HG03108 (cell line): Measurements from ENCODE around the gene GTPBP3.

Experiments used
- ATAC-seq: cut with Tn5 transposase; IDR thresholded peaks from one replicate; pipeline ENCODE4 v1.9.1; 2021; ENCODE audit warnings: moderate library complexity; ENCODE audit not compliant: unreplicated experiment

GTPBP3 gene

DNA sequence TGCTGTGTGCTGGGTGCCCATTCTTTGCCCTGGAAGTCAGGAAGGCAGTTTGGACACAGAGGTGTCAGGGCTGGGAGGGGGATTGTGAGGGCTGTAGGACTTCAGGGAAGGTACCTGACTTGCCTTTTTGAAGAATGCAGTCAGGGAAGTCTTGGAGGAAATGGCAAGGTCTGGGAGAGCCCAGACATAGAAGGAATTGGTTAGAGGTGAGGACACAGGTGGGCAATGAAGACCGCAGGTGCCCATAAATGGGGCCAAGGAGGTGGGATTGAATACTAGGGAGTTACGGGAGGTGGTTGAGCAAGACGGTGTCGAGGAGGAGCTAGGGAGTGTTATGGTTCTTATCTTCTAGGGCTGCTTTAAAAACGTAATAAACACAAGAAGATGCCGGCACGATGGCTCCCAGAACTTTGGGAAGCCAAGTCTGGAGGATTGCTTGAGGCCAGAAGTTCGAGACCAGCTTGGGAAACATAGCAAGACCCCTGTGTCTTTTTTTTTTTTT lies 29.4 kb upstream of the GTPBP3 start:
- no peak for ATAC-seq

DNA sequence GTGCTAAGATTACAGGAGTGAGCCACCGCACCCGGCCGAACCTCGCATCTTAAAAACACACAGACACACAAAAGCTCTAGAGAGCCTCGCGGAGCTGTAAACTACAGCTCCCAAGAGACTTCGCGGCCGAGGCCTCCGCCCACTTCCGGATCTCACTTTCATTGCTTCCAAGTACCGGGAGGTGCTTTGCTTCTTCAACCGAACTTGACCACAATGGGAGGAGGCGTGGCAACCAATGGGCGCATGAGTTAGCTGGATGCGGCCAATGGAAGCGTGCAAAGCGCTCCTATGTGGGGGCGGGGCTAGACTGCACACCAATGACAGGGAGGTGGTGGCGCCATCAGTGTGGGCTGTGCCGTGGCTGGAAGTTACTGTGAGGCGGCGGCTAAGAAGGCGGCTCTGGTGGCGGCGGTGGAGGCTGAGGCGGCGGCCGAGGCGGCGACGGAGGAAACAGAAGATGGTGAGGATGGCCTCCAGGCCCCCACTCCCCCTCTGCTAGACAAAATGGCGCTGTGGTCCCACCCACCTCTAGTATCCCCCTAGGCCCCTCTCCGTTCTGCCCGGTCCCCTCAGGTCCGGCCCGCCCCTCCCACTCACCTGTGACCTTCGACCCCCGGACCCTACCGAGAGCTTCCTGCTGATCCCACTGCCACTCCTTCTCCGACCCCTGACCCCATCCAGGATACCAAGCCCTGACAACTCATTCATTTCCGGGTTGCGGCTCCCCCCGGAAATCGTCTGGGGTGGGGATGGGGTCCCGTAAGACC lies 28.0 kb upstream of the GTPBP3 start, which contains the start of gene DDA1:
Gene DDA1 (plus strand): TSS at position 366 of the 767 bp plus-strand sequence. CDS start 92 bp downstream, at position 458.
- peak; percentile 45 for ATAC-seq

DNA sequence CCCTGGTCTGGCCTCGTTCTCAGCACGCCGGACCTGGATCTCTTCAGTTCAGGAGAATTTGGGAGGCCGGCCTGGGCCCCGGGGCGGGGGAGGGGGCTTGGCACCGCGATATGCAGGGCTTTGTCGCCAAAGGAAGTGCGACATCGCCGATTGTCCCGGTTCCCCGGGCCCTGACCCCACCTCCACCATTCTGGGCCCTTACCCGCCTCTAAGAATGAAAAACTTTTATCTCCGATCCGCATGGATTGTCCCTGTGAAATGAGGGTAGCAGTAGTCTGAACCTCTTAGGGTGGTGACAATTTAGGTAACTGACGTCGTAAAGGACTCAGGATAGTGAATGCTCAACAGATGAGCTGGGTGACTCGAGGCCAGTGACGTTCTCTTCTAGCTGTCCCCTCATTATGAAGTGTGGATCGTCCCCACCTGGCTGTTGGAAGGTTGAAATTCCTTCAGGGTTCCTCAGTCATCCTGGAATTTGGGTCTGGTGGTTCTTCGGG lies 27.3 kb upstream of the GTPBP3 start:
- ATAC-seq = no peak

DNA sequence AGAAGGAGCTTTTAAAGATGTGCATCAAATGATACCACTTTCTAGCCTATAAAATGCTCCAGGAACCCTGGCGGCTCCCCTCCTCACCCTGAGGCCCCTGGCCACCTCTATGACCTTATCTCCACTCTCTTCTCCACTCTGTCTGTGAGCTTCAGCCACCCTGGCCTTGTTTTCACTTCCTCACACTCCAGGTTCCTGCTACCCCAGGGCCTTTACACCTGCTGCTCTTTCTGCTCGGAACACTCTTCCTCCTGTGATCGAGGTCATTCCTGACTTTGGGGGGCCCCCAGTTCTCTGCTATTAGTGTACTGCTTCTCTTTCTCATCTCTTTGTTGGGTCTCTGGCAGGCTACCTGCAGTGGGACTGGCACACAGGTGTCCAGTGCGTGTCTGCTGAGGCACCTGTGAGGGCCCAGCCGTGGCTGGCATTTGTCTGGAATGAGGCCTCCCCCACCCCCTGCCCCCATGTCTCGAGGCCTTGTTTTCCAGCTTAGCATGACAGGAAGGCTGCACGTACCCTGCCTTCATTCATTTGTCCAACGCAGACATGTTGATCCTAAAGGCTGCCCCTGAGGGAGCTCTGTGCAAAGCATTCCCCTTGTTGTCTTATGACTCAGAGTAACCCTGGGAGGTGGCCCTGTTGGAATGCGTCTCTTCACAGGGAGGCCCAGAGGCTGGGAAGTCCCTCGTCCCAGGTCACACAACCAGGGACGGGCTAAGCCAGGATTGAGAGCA lies 25.7 kb upstream of the GTPBP3 start:
- no peak for ATAC-seq

DNA sequence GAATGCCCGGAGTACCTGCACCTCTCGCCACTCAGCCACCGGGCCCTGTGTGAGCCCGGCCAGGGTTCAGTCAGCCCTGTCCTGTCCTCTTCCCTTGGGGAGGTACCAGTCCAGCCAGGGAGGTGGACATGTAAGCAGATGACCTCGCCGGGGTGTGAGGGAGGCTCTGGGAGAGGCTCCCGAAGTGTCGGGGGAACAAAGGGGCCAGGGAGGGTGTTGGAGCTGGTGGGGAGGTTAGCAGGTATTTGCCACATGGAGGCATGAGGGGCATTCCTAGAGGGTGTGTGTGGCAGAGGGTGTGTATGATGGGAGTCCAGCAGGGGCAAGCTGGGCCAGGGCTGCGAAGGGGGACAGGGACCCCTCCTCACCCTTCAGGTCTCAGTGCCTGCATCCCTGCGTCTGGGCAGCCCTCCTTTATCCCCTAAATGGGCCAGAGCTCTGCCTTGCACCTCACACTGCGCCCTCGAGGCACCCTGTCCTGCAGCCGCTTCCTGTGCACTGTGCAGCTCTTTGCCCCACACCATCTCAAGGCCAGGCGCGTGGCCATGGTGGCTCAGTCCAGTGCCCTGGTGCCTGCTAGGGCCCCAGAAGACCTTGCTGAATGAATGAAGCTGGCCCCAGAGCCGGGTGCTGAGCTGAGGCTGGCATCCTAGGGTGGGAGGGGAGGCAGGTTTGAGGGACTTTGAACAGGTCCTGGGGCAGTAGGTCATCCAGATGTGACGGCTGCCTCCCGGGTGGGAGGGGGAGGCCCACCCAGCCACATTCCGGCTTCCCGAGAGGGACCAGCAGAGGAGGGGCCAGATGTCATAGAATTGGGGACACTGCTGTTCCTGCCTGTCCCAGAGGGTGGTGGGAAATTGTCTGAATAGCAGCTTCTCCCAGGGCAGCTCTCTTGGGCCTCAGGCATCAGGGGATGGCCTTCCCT lies 24.9 kb upstream of the GTPBP3 start:
- no peak for ATAC-seq

DNA sequence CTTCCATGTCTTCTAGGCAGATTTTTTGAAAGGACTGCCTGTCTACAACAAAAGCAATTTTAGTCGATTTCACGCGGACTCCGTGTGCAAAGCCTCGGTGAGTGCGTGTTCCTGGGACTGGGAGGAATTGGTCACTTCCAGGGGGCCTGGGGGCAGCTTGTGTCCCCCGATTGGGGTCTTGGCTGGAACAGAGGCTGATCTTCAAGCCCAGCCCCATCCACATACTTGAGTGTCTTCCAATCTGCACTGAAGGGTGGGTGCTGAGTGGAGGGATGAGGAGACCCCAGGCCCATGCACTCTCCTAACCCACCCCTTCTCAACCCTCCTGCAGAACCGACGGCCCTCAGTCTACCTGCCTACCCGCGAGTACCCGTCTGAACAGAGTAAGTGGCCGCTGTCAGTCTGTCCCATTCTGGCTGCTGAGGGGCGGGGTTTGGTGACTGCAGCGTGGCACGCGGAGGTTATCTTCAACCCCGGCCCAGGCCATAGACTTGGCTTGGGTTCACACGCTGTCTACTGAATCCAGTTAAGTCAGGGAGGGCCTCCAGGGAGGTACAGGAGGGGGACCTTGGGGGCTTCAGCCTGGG lies 23.3 kb upstream of the GTPBP3 start:
- ATAC-seq = no peak

DNA sequence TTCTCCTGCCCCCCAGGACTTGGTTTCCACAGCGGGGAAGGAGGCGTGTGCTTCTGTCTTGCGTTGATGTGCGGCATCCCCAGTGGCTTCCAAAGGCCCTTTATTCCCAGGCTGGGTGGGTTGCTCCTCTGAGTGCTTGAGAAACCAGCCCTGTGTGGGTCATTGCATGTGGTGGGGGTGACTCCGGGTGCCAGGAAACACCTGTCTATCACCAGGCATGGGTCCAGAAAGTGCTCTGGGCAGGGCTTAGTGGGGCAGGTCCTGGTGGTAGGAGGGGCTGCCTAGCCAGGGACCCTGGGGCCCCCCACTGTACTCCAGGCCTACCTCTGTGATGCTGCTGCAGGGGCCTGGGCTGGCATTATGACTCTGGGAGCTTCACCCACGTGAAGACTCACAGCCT lies 18.4 kb upstream of the GTPBP3 start:
- no peak for ATAC-seq

DNA sequence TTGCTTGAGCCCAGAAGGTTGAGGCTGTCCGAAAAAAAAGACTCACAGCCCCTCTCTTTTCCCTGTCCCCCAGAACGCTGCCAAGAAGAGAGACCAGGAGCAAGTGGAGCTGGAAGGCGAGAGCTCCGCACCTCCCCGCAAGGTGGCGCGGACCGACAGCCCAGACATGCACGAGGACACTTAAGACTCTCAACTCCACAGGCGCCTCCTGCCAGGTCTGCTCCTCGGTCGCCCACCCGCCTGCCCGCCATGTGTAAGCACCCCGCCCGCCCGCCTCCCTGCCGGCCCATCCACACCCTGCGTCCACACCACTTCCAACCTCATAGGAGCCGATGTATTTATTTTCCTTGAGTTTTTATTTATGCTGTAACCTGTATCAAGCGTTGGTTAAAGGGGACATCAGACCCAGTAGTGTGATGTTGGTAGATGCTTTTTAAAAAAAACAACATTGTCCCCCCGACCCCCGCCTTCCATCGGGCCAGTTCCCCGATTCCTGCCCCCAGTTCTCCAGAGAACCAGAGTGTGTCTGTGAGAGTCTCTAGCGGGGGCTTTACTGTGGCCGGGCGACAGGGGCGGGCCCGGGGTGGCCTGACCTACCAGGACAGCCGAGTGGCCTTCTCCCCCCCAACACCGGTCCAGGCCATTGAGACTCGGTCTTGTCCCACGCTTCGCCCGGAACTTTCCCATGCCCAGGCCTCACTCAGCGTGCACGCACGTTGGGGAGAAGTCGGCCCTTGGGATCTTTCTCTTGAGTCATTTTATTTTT lies 17.7 kb upstream of the GTPBP3 start:
- ATAC-seq = no peak

DNA sequence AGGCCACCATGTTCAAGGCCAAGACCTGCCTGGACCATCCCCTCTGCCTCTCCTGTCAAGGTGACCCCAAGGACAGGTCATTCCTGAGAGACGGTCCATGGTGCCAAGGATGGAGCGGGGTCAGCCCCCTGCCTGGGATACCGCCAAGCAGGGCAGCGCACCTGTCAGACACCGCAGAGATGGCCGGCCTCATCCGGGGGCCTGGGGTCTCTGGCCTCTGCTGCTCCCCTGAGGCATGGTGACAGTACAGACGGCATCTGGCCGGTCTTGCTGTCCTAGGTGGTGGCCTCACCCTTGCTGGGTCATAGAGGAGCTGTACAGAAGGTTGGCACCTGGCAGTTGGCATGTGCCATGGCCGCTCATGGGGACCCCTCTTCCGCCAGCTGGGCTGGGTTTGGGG lies 16.9 kb upstream of the GTPBP3 start:
- no peak for ATAC-seq

DNA sequence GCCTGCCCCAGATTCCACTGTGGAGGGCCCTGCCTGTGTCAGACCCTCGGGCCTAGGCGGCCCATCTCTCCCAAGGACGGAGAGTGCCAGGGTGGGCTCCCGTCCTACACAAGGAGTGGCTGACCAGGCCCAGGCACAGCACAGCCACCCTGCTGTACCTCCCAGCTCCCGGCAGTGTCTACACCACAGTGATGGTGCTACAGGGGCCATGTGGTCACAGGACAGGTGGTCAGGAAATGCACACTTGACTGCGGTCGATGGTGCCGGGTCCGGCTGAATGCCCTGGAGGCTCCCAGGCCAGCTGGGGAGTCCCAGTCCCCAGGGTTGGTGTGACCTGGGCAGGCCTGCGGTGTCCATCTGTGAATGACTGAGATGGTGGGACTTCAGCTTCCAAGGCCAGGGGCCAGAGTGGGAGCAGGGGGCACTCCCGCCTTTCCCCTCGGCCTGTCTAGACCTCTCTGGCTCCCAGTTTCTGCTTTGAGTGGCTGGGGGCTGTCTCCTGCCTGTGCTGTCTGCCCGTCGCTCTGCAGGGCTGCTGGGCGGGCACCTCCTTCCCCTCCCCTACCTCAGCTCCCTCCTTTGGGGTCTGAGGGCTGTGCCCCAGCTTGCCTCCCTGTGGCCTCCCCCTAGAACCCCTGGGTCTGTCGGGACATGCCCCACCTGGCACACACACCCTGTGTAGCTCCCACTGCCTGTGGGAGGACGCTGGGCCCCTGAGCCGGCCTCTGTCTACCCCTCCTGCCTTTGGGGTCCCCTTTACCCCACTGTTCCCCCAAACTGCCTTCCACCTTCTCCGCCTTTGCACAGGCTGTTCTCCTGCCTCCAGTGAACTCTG lies 15.5 kb upstream of the GTPBP3 start:
- ATAC-seq = no peak

DNA sequence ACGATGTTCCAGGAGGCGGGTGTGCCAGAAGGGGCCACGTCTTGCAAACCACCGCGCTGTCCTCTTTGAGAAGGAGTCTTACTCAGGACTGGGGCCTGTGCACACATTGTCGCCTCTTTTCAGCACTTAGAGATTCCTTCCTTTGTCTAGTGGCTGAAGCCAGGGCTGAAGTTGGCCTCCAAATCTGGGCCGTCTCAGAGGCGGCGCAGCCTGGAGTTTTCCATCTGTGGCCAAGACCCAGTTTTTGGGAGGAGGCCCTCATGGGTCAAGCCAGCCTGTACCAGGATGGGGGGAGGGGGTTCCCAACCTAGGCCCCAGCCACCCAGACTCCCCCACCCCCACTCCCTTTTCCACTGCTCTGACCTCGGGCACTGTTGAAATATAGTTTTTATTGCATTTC lies 14.5 kb upstream of the GTPBP3 start:
- ATAC-seq = no peak

DNA sequence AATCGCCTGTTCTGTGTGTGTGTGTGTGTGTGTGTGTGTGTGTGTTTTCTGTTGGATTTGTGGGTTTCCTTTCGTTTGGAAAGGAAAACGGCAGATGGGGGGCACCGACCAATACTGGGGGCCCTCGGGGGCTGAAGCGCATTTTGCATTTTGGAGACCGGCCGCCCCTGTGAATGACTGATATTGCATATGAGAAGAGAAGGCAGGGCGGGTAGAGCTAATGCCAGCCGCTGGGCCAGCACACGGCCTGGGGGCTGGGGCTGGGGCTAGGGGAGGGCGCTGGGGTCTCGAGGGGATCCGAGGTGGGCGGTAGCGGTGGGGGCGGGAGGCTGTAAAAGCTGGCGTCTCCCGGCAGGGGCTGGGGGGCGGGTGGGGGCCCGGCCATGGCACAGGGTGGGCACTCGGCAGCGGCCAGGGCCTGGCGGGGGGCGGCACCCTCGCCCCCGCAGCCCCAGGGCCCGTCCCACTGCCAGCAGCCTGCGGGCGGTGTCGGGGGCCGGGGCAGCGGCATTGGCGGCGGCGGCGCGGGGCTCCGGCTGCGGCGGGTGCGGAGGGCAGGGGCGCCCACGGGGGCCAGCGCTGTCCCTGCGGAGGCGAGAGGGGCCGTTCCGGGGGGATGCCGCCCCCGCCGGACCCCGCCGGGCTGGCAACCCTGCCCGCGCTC lies 13.9 kb upstream of the GTPBP3 start:
- no peak for ATAC-seq

DNA sequence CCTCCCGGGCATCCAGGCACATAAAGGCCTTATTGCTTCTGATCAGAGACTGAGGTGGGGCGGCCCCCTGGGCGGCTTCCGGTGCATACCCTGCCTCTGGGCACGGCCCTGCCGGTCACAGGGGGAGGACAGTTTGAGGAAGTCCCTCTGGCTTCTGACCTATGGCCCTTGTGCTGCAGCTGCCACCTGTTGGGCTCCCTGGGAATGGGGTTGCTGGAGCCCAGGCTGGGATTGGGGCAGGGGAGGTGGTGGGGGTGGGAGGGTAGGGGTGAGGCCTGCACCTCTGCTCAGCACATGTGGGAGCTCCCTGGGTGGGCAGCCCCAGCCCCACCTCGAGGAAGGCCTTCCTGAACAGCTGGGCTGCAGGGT lies 13.4 kb upstream of the GTPBP3 start:
- ATAC-seq = no peak

DNA sequence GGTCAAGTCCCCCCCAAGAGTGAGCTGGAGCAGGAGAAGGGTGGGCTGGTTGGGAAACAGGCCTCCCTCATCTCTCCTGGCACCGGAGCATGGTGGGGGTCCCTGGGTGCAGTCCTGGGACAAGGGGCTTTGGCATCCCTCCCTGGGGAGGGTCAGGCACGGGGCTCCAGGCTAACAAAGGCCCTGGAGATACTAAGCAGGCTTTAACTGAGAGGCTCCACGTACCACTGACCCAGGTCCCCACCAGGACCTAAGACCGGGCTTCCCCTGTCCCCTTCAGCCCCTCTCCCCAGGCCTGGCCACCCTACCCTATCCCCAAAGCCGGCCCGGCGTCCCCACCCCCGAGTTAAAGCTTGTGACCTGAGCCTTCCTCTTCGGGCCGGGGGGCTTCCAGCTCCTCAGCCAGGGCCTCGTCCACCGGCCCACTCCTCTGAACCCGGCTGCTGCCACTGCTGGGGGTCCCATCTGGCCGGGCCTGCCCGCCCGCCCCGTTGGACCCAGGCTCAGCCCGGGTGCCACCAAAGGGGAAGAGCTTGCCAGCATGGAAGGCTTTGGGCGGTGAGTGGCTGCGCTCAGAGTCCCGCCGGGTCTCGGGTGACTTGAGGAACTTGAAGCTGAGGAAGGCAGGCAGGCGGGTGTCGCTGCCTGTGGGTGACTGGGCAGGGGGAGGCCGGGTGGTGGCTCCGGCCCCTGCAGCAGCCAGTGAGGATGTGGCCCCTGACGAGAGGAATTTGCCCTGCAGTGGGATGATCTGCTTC lies 12.8 kb upstream of the GTPBP3 start:
- no peak for ATAC-seq

DNA sequence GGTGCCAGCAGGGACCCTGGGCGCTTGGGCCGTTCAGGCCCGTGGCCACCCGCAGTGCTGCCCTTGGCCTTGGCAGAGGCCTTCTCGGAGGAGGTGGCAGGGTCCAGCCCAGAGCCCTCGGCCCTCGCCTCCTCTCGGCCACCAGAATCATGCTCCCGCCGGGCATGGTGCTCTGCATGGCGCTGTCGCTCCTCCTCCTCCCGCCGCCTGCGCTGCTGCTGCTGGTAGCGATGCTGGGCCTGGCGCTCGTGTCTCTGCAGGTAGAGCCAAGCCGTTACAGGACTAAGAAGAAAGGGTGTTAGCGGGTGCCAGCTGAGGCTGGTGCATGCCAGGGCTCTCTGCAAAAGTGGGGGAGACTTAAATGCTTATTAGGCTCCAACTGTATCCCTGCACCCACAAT lies 12.2 kb upstream of the GTPBP3 start:
- no peak for ATAC-seq

DNA sequence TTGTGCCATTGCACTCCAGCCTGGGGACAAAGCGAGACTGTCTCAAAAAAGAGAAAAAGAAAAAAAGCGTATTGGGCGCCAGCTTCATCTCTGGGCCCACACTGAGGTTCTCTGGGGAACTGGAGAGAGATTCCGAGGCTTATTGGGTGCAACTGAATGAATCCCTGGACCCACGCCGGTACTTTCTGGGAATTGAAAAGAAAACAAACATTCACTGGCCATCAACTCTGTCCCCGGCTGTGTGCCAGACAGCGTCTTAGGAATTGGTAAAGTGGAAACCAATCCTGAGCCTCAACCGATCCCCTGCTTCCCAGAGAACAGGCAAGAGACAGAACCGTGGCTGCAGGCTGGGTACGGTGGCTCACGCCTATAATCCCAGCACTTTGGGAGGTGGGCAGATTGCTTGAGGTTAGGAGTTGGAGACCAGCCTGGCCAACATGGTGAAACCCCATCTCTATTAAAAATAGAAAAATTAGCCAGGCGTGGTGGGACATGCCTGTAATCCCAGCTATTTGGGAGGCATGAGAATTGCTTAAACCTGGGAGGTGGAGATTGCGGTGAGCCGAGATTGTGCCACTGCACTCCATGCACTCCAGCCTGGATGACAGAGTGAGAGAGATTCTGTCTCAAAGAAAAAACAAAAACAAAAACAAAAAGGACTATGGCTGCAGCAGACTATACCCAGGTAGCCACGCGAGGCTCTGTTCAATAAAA lies 11.3 kb upstream of the GTPBP3 start:
- no peak for ATAC-seq

DNA sequence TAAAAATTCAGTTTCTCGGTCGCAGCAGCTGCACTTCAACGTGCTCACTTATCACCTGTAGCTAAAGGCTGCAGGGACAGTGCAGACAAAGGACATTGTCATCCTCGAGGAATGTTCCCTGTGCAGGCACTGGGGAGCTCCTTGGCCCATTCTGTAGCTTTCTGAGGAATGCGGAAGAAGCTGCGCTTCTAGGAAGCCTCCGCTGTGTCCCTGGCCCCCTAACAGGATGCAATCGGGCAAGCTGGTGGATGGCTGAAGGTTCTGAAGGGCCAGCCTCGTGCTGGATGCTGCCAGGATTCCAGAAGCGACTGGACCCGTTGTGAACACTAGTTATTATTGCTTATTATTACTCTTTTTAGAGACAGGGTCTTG lies 10.8 kb upstream of the GTPBP3 start:
- no peak for ATAC-seq
